DOHH2 (cell line): ENCODE results near the gene ADGRG1.

Experiments
- H3F3A ChIP-seq: fragments of 200-600 bp; sonication (generic), shearing (Covaris generic); 2 replicates; pipeline ENCODE4 v1.6.0; 2016; ENCODE audit warnings: antibody characterized with exemption, mild to moderate bottlenecking; ENCODE audit not compliant: control insufficient read depth, insufficient read depth
- H3K27ac ChIP-seq: fragments of 200-600 bp; sonication (generic); 2 replicates; pipeline ENCODE4 v1.5.1; 2014; ENCODE audit warnings: low read depth, mild to moderate bottlenecking, low read length, moderate library complexity
- H3K27me3 ChIP-seq: fragments of 200-600 bp; sonication (generic); 2 replicates; pipeline ENCODE4 v1.6.1; 2014; ENCODE audit warnings: mild to moderate bottlenecking, low read length, mixed read lengths; ENCODE audit not compliant: control insufficient read depth
- H3K36me3 ChIP-seq: fragments of 200-600 bp; sonication (generic); 2 replicates; pipeline ENCODE4 v1.6.1; 2014; ENCODE audit warnings: mild to moderate bottlenecking, low read length, moderate library complexity, mixed read lengths; ENCODE audit not compliant: control insufficient read depth
- H3K4me1 ChIP-seq: fragments of 200-600 bp; sonication (generic); 2 replicates; pipeline ENCODE4 v1.6.1; 2014; ENCODE audit warnings: mild to moderate bottlenecking, low read length, mixed read lengths; ENCODE audit not compliant: control insufficient read depth
- H3K4me2 ChIP-seq: fragments of 200-600 bp; sonication (generic); 2 replicates; pipeline ENCODE4 v1.6.0; 2014; ENCODE audit warnings: mild to moderate bottlenecking, low read length, moderate library complexity
- H3K4me3 ChIP-seq: fragments of 200-600 bp; sonication (generic); 2 replicates; pipeline ENCODE4 v1.5.1; 2014; ENCODE audit warnings: mild to moderate bottlenecking, low read length, mixed read lengths
- H3K79me2 ChIP-seq: fragments of 200-600 bp; sonication (generic); 2 replicates; pipeline ENCODE4 v1.6.1; 2014; ENCODE audit warnings: mild to moderate bottlenecking, low read length, mixed read lengths; ENCODE audit not compliant: control insufficient read depth
- H3K9me2 ChIP-seq: fragments of 200-600 bp; sonication (generic); replicated peaks from 2 replicates; pipeline ENCODE4 v1.6.1; 2014; ENCODE audit warnings: mild to moderate bottlenecking, low read length, mixed read lengths; ENCODE audit not compliant: control insufficient read depth
- H3K9me3 ChIP-seq: fragments of 200-600 bp; sonication (generic); 2 replicates; pipeline ENCODE4 v1.6.1; 2014; ENCODE audit warnings: antibody characterized with exemption, low read length, mixed read lengths; ENCODE audit not compliant: control insufficient read depth, insufficient read depth
- H4K20me1 ChIP-seq: fragments of 200-600 bp; sonication (generic); 2 replicates; pipeline ENCODE4 v1.6.0; 2014; ENCODE audit warnings: low read depth, mild to moderate bottlenecking, antibody characterized with exemption, low read length, moderate library complexity; ENCODE audit not compliant: control insufficient read depth, insufficient read depth
- CTCF ChIP-seq: fragments of 200-600 bp; sonication (generic); IDR thresholded peaks from one replicate; pipeline ENCODE4 v1.5.1; 2014; ENCODE audit warnings: antibody characterized with exemption, mild to moderate bottlenecking, low read depth, low read length; ENCODE audit not compliant: poor library complexity, severe bottlenecking
- EZH2phosphoT487 ChIP-seq: fragments of 200-600 bp; sonication (generic); IDR thresholded peaks from 2 replicates; pipeline ENCODE4 v1.6.1; 2017; ENCODE audit warnings: borderline replicate concordance, mild to moderate bottlenecking, antibody characterized with exemption, low read length, moderate library complexity, mixed read lengths

ADGRG1 gene

GRCh38 chr16:57611706-57612105 is 16.7 kb upstream of the ADGRG1 start:
- Histone ChIP-seq H3K27ac (no peak overlapping the region), H3K27me3 (peaks cover 38% of the 10 kb centered on the region), H3F3A (no peaks in the 10 kb centered on the region), H3K4me3 (no peak overlapping the region), H3K36me3 (no peaks in the 10 kb centered on the region), H3K9me3 (no peaks in the 10 kb centered on the region), H4K20me1 (peaks cover 3% of the 10 kb centered on the region; the same call in 1 of the 2 replicates), H3K9me2 (no peaks in the 10 kb centered on the region), H3K79me2 (no peaks in the 10 kb centered on the region), H3K4me2 (no peak overlapping the region), H3K4me1 (no peaks in the 10 kb centered on the region)
- no peak for TF ChIP-seq CTCF
- no peak for TF ChIP-seq EZH2phosphoT487

GRCh38 chr16:57612494-57612893 is 15.9 kb upstream of the ADGRG1 start:
- H4K20me1 ChIP-seq, result peaks cover 3% of the 10 kb centered on the region; the same call in 1 of the 2 replicates
- H3K4me3 ChIP-seq, result no peak overlapping the region
- no peak overlapping the region for H3K27ac ChIP-seq

GRCh38 chr16:57613514-57613913 is 14.9 kb upstream of the ADGRG1 start:
- no peaks in the 10 kb centered on the region for H3K36me3 ChIP-seq
- no peak overlapping the region for H3K27ac ChIP-seq
- H3K4me3 ChIP-seq, result no peak overlapping the region
- no peaks in the 10 kb centered on the region for H3K9me3 ChIP-seq
- no peaks in the 10 kb centered on the region for H3K9me2 ChIP-seq
- no peaks in the 10 kb centered on the region for H3F3A ChIP-seq
- H3K27me3 ChIP-seq, result peaks cover 29% of the 10 kb centered on the region
- H3K79me2 ChIP-seq, result no peaks in the 10 kb centered on the region
- H3K4me1 ChIP-seq, result no peaks in the 10 kb centered on the region
- H4K20me1 ChIP-seq, result peaks cover 3% of the 10 kb centered on the region; the same call in 1 of the 2 replicates
- no peak for TF ChIP-seq CTCF
- TF ChIP-seq EZH2phosphoT487, result no peak
- H3K4me2 ChIP-seq, result no peak overlapping the region

More at GRCh38 chr16:57612494-57612893, 15.9 kb upstream of the ADGRG1 start:
- no peak for TF ChIP-seq EZH2phosphoT487
- Histone ChIP-seq H3K9me3 (no peaks in the 10 kb centered on the region), H3K9me2 (no peaks in the 10 kb centered on the region), H3K27me3 (peaks cover 33% of the 10 kb centered on the region), H3K79me2 (no peaks in the 10 kb centered on the region), H3K4me1 (no peaks in the 10 kb centered on the region), H3K36me3 (no peaks in the 10 kb centered on the region), H3F3A (no peaks in the 10 kb centered on the region), H3K4me2 (no peak overlapping the region)

- TF ChIP-seq CTCF, result no peak
- TF ChIP-seq EZH2phosphoT487, result no peak
- Histone ChIP-seq H3K9me2 (no peaks in the 10 kb centered on the region), H3K4me1 (no peaks in the 10 kb centered on the region), H3K9me3 (no peaks in the 10 kb centered on the region), H3K4me3 (no peak overlapping the region), H3K27ac (no peak overlapping the region), H4K20me1 (peaks cover 3% of the 10 kb centered on the region; the same call in 1 of the 2 replicates), H3K36me3 (no peaks in the 10 kb centered on the region), H3K27me3 (peaks cover 24% of the 10 kb centered on the region), H3K4me2 (no peak overlapping the region), H3K79me2 (no peaks in the 10 kb centered on the region), H3F3A (no peaks in the 10 kb centered on the region)
These were observed 13.9 kb upstream of the ADGRG1 start for GRCh38 chr16:57614536-57614935.
